A673 (cell line): ENCODE measurements around the gene DPEP3. TPM values are rescaled to one million over a fixed set of nuclear protein-coding genes. Genes with fewer than 3 reads are reported as not detected.
A peak's percentile ranks its signal among the peaks of the same experiment; 100 is the strongest.

Source experiments
- BruUV-seq: library from RNA; stranded (reverse); fragments of 400-500 nt; replicated peaks from 2 replicates; lab custom pipeline; 2021; lab: Mats Ljungman, UMichigan
- CTCF ChIA-PET: fragments of 300-600 bp; sonication (Branson Sonifier 250); formaldehyde crosslinking; loops from one replicate; lab custom pipeline; 2022; ENCODE audit warnings: antibody characterized with exemption; lab: Charles Lee
- POLR2A ChIA-PET: fragments of 300-600 bp; sonication (Branson Sonifier 250); formaldehyde crosslinking; loops from one replicate; lab custom pipeline; 2022; ENCODE audit warnings: antibody characterized with exemption; ENCODE audit not compliant: low non-redundant PET; lab: Charles Lee
- DNase-seq: peaks from one replicate; pipeline ENCODE4 v3.0.0-alpha.2; 2015; ENCODE audit warnings: low spot score
- H3K27ac ChIP-seq: fragments of 200-600 bp; sonication (generic); 2 replicates; pipeline ENCODE4 v1.5.1; 2016; ENCODE audit warnings: mixed run types, low read depth, mild to moderate bottlenecking, mixed read lengths, antibody characterized with exemption, low read length; ENCODE audit not compliant: poor library complexity, severe bottlenecking
- H3K27me3 ChIP-seq: fragments of 200-600 bp; sonication (generic); replicated peaks from 2 replicates; pipeline ENCODE4 v1.6.1; 2017; ENCODE audit warnings: mixed run types, low read depth, mild to moderate bottlenecking, mixed read lengths, antibody characterized with exemption, low read length; ENCODE audit not compliant: insufficient read depth, poor library complexity
- H3K36me3 ChIP-seq: fragments of 200-600 bp; sonication (generic); 2 replicates; pipeline ENCODE4 v1.6.1; 2016; ENCODE audit warnings: mixed run types, mild to moderate bottlenecking, mixed read lengths, antibody characterized with exemption, low read length; ENCODE audit not compliant: insufficient read depth, poor library complexity, severe bottlenecking
- H3K4me1 ChIP-seq: fragments of 200-600 bp; sonication (generic); 2 replicates; pipeline ENCODE4 v1.6.1; 2017; ENCODE audit warnings: mixed run types, mild to moderate bottlenecking, mixed read lengths, antibody characterized with exemption, low read length; ENCODE audit not compliant: insufficient read depth, poor library complexity, severe bottlenecking
- H3K4me3 ChIP-seq: fragments of 200-600 bp; sonication (generic); 2 replicates; pipeline ENCODE4 v1.5.1; 2016; ENCODE audit warnings: low read depth, mixed run types, mild to moderate bottlenecking, mixed read lengths, low read length; ENCODE audit not compliant: poor library complexity, severe bottlenecking
- H3K9me3 ChIP-seq: fragments of 200-600 bp; sonication (generic); 2 replicates; pipeline ENCODE4 v1.6.1; 2016; ENCODE audit warnings: mixed run types, low read depth, mild to moderate bottlenecking, mixed read lengths, antibody characterized with exemption, low read length; ENCODE audit not compliant: poor library complexity, severe bottlenecking
- CTCF ChIP-seq: fragments of 300-800, 200-600 bp; sonication (generic); conservative IDR thresholded peaks from 2 replicates; pipeline ENCODE4 v1.5.1; 2017; ENCODE audit warnings: low read depth, mild to moderate bottlenecking, antibody characterized with exemption, low read length, moderate library complexity, mixed read lengths
- EZH2 ChIP-seq: fragments of 200-600 bp; sonication (generic); IDR thresholded peaks from 2 replicates; pipeline ENCODE4 v1.6.1; 2017; ENCODE audit warnings: borderline replicate concordance, low read depth, mild to moderate bottlenecking, mixed read lengths, antibody characterized with exemption, low read length; ENCODE audit not compliant: poor library complexity, severe bottlenecking
- intact Hi-C: fragments of 100-400 bp; cut with micrococcal nuclease; formaldehyde crosslinking; loops from one replicate; pipeline ENCODE4 v1.10.0; 2022; ENCODE audit not compliant: unreplicated experiment
- total RNA-seq: library from RNA; stranded (reverse); gene quantifications from 2 replicates; pipeline ENCODE4 v1.2.3, GENCODE V29; 2021

The DPEP3 gene
- total RNA-seq, 1 experiment from 2014 or later = not detected

DNA sequence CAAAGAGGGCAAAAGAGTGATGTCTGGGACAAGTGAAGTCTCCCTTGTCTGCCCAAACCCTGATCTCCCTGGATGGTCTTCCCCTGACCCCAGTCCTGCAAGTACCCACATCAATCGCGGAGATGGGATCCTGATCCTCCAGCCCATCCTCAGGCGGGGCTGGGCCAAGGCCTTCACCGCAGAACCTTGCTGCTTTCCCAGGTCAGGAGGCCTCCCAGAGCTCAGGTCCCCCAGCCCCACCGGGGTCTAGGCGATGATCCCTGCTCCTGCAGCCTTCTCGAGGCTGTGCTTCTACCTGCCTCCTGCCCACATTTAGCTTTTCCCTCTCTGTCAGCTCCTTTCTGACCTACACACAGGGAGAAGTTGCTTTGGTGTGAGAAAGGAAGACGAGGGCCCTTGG is 18.2 kb downstream of the DPEP3 start:
- no peak for TF ChIP-seq CTCF
- no peak for TF ChIP-seq EZH2
- no peak for DNase-seq
- Histone ChIP-seq H3K27ac (no peak overlapping the region), H3K9me3 (no peaks in the 10 kb centered on the region), H3K27me3 (no peaks in the 10 kb centered on the region), H3K4me3 (no peak overlapping the region), H3K4me1 (peaks cover 10% of the 10 kb centered on the region), H3K36me3 (peaks cover 28% of the 10 kb centered on the region)
- BruUV-seq = no TSS peak
- CTCF ChIA-PET = no interaction called here
- POLR2A ChIA-PET = no interaction called here
- intact Hi-C loops = no loop called here

- no peaks in the 10 kb centered on the region for H3K9me3 ChIP-seq
- no peak overlapping the region for H3K27ac ChIP-seq
- H3K36me3 ChIP-seq = peaks cover 28% of the 10 kb centered on the region
- H3K4me3 ChIP-seq = no peak overlapping the region
- intact Hi-C loops = no loop called here
- POLR2A ChIA-PET = no interaction called here
- DNase-seq = no peak
- CTCF ChIA-PET = no interaction called here
- H3K27me3 ChIP-seq = no peaks in the 10 kb centered on the region
- BruUV-seq = no TSS peak
- TF ChIP-seq EZH2 (no peak), CTCF (no peak)
- H3K4me1 ChIP-seq = peaks cover 4% of the 10 kb centered on the region
These were observed 18.7 kb downstream of the DPEP3 start for GRCh38 chr16:67961551-67961957.

DNA sequence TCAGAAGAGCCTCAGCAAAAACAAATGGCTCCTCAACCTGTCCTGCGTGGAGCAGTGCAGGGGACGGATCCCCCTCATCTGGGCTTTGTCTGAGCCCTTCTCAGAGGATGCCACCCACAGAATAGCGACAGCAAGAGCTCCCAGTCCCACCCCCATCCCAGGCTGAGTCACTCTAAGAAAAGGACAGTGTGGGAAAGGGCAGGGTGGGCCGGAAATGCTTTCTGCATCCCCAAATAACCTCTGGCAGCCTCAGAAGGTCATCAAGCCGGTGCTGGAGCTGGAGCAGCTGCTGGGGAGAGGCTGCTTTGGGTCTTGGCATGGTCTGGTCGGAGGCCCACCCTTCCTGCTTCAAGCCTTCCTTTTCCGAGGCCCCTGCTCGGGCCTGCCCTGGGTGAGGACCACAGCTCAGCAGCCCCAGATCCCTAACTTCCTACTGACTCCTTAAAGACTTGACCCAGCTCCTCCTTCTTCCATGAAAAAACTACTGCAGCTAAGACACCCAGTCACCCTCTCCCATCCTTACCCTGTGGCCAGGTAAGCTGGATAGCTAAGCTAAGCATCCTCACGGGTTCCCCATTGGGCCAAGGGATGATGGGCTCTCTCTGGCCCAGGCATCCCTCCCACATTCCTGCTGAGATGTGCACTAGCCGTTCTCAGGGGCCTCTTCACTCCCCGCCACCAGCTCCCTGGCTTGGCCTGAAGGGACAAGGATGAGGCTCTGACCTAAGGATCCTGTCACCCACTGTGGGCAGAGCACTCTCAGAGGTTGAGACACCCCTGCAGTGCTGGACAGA is 20.6 kb downstream of the DPEP3 start:
- Histone ChIP-seq H3K4me1 (no peaks in the 10 kb centered on the region), H3K27me3 (no peaks in the 10 kb centered on the region), H3K36me3 (peaks cover 28% of the 10 kb centered on the region), H3K27ac (peak overlapping the region; percentile 16), H3K9me3 (no peaks in the 10 kb centered on the region), H3K4me3 (no peak overlapping the region)
- DNase-seq = no peak
- ChIA-PET POLR2A (interaction anchor here (0.6 kb wide), 1 partner anchor 264 kb away, joined by 5 read pairs; no protein-coding TSS in a partner anchor), CTCF (interaction anchor here (0.8 kb wide), 1 partner anchor 17 kb away, joined by 3 read pairs; no protein-coding TSS in a partner anchor)
- TF ChIP-seq EZH2 = no peak
- TF ChIP-seq CTCF = no peak
- no TSS peak for BruUV-seq
- intact Hi-C loops = no loop called here
